Lower leg skin (tissue), 4 donors: ENCODE measurements around the gene CA12. TPM values are rescaled to one million over a fixed set of nuclear protein-coding genes. Genes with fewer than 3 reads are reported as not detected.

Source experiments
- DNase-seq, 2 donors: peaks; one replicate each; pipeline ENCODE4 v3.0.0-alpha.2; 2019; ENCODE audit warnings: low spot score in 2 of 2
- H3K4me3 ChIP-seq: fragments of 200-600 bp; sonication (generic); 2 replicates; pipeline ENCODE4 v1.5.1; 2017; ENCODE audit warnings: mild to moderate bottlenecking, low read depth; ENCODE audit not compliant: poor library complexity, severe bottlenecking
- POLR2A ChIP-seq, 2 donors: fragments of 450-650 bp; IDR thresholded peaks; one replicate each; pipeline ENCODE4 v1.6.1; 2016 to 2017; ENCODE audit warnings: antibody characterized with exemption in 2 of 2, mild to moderate bottlenecking in 1 of 2, moderate library complexity in 1 of 2
- WGBS, 2 donors: methylation state at CpG; one replicate each; pipeline ENCODE4 v1.1.5; 2018; 5-methylcytosine and 5-hydroxymethylcytosine counted together
- intact Hi-C: fragments of 100-400 bp; cut with DNase I; formaldehyde crosslinking; loops from one replicate; pipeline ENCODE4 v1.15.0; 2023; ENCODE audit warnings: low total_unique reads
- total RNA-seq, 4 donors: library from RNA; depleted of rRNA; stranded (reverse); fragments of >200 nt; gene quantifications; one replicate each; pipeline ENCODE4 v1.1.0, GENCODE V29; 2016
- TF ChIP-seq, protein P1 (sequence below), 3 donors: fragments of 450-650 bp; IDR thresholded peaks; one replicate each; pipeline ENCODE4 v1.5.1; 2016; ENCODE audit warnings: antibody characterized with exemption in 3 of 3, mild to moderate bottlenecking in 3 of 3, moderate library complexity in 2 of 3

Gene CA12
- total RNA-seq, 4 donors from 2014 or later = 144 to 253 (median 213) TPM

DNA sequence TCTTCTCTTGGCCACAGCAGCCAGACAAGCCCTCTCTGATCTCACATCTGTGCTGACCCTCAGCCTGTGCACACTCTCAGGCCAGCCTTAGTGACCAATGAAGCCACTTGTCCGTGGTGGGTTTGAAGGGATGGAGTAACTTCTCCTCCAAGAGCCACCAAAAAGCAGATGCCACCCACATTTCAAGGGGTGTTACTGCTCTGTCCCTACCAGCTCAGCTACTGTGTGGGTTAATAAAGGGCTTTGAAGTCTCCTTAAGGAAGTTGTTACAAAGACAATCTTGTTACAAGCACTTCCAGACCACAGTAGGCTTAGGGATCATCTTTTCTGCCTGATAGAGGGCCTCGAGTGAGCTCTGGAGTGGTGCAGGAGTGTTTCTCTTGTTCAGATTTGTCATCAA, 3.3 kb upstream of the CA12 start:
- intact Hi-C loops = no loop called here
- H3K4me3 ChIP-seq = no peak overlapping the region
- TF ChIP-seq, protein P1, sequence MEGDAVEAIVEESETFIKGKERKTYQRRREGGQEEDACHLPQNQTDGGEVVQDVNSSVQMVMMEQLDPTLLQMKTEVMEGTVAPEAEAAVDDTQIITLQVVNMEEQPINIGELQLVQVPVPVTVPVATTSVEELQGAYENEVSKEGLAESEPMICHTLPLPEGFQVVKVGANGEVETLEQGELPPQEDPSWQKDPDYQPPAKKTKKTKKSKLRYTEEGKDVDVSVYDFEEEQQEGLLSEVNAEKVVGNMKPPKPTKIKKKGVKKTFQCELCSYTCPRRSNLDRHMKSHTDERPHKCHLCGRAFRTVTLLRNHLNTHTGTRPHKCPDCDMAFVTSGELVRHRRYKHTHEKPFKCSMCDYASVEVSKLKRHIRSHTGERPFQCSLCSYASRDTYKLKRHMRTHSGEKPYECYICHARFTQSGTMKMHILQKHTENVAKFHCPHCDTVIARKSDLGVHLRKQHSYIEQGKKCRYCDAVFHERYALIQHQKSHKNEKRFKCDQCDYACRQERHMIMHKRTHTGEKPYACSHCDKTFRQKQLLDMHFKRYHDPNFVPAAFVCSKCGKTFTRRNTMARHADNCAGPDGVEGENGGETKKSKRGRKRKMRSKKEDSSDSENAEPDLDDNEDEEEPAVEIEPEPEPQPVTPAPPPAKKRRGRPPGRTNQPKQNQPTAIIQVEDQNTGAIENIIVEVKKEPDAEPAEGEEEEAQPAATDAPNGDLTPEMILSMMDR (IDR thresholded peaks at IDR 0.05) = no peak
- TF ChIP-seq POLR2A (IDR thresholded peaks at IDR 0.05) = no peak
- 65 to 76% methylated on average over 2 of the region's 2 CpGs for WGBS, 2 donors
- peak in 1 of 2 donors; percentile 25 for DNase-seq

DNA sequence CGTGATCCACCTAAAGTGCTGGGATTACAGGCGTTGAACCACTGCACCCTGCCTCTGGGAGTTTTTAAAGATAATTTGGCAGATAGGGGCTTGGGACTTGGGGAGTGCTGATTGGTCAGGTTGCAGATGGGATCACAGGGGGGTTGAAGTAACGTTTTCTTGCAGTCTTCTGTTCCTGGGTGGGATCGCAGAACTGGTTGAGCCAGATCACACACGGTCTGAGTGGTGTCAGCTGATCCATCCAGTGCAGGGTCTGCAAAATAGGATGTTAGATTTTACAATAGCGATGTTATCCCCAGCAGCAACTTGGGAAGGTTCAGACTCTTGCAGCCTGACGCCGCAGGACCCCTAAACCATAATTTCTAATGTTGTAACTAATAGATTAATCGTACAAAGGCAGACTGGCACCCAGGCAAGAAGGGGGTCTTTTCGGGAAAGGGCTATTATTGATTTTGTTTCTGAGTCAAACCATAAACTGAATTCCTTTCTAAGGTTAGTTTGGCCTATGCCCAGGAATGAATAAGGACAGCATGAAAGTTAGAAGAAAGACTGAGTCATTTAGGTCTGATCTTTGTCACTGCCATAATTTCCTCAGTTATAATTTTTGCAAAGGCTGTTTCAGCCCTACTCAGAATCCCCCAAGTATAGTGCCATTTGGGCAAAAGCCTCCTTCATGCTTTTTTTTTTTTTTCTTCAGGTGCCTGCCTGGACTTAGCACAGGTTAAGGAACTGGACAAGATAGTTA, 1.5 kb upstream of the CA12 start:
- H3K4me3 ChIP-seq = no peak overlapping the region
- TF ChIP-seq, protein P1 (IDR thresholded peaks at IDR 0.05) = no peak
- TF ChIP-seq POLR2A (IDR thresholded peaks at IDR 0.05) = no peak
- DNase-seq = peak in 1 of 2 donors; percentile 76
- WGBS, 2 donors = 83 to 87% methylated on average over 10 of the region's 10 CpGs
- intact Hi-C loops = no loop called here

DNA sequence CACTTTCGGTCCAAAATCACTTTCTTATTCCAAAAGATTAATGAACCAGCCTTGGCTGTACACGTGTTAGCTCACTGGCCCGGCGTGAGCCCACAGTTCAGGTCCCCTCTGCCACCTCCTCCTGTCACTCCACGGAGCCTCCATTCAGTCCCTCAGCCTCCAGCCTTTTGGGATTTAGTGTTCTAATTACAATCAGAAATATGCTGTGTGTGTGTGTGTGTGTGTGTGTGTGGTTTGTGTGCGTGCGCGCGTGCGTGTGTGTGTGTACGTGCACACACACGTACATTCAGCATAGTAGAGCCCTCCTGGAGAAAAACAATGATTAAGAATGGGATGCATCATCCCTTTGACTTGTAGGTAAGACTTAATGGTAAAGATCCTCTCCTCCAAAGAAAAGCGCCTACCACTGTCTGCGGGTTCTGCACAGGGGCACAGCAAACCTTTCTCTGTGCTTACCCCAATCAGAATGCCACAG, 801 bp downstream of the CA12 start:
- DNase-seq = peak in 1 of 2 donors; percentile 68
- 30 to 43% methylated on average over 14 of the region's 14 CpGs for WGBS, 2 donors
- intact Hi-C loops = no loop called here
- TF ChIP-seq, protein P1 (IDR thresholded peaks at IDR 0.05) = no peak
- no peak for TF ChIP-seq POLR2A (IDR thresholded peaks at IDR 0.05)
- H3K4me3 ChIP-seq = peak overlapping the region; percentile 34

DNA sequence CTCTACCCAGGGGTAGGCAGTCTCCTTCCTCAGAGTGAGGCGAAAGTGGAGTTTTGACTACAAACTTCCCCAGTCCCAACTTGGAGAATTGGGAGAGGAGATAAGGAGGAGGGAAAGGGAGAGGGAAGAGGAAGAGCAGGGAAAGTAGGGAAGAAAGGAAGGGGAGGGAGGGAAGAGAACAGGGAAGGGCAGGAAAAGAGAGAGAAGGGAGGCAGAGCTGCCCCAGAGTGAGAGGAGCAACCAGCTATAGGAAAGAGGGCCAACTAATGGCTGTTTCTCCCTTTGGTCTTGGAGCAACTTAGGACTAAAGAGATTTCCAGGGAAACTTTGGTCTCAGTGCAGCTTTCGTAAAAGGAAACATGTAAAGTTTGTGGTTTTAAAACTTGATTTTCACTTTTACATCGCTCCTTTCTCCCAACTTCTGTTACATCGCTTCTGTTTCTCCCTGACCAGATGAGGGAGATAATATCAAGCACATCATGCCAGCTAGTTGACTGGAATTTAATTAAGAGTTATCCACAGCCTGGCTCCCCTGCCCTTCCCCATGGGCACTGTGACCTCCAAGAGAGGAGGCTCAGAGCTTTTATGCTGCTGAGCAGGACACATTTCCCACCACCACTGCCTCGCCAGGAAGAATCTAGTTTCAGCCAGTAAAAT, 1.4 kb downstream of the CA12 start:
- H3K4me3 ChIP-seq = no peak overlapping the region
- WGBS, 2 donors = 40 to 43% methylated on average over 5 of the region's 5 CpGs
- intact Hi-C loops = no loop called here
- DNase-seq = peak in 1 of 2 donors; percentile 68
- TF ChIP-seq, protein P1 (IDR thresholded peaks at IDR 0.05) = no peak
- TF ChIP-seq POLR2A (IDR thresholded peaks at IDR 0.05) = no peak

DNA sequence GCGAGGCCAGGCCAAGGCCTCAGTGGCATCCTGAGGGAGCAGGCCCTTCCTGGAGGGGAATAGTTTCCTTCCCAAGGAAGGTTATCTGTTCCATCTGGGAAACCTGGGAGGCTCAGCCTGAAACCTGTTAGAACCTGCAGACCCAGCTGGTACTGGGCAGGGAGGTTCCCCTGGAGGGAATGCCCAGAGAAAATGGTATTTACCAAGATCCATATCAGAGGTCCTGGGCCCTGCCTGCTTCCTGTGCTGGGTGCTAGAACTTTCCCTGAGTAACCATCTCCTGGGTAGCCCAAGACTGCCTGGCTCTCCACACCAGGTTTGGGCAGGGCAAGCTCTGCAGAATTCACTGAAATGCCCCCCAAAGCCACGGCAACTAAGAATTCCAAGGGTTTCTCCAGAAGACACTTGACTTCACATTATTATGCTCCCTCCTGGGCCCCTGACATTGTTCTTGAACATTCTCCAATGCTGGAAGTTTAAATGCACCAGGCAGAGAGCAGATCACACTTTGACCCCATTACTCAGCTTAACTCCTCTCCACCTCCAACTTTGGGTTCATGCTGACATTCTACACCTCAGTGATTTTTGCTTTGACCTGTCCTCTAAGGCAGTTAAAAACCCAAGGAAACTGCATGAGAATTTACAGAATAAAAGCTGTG, 2.0 kb downstream of the CA12 start:
- DNase-seq = peak in 1 of 2 donors; percentile 76
- WGBS, 2 donors = 61 to 70% methylated on average over 2 of the region's 2 CpGs
- no peak overlapping the region for H3K4me3 ChIP-seq
- TF ChIP-seq, protein P1 (IDR thresholded peaks at IDR 0.05) = no peak
- no peak for TF ChIP-seq POLR2A (IDR thresholded peaks at IDR 0.05)
- intact Hi-C loops = no loop called here
